Kidney (tissue), 14 donors: ENCODE measurements around the gene ST6GAL1. TPM values are rescaled to one million over a fixed set of nuclear protein-coding genes. Genes with fewer than 3 reads are reported as not detected.

Experiments
- DNase-seq, 5 donors: peaks; one replicate each; pipeline ENCODE4 v3.0.0-alpha.2; 2013 to 2020
- FAIRE-seq: peaks from 2 replicates; lab custom pipeline; 2012; peaks lifted over from hg19 to GRCh38; lab: Jason Lieb, UNC
- H3K27ac ChIP-seq, 2 donors: one replicate each; pipeline ENCODE4 v1.7.0; 2013; ENCODE audit warnings: low read depth in 2 of 2, low read length in 2 of 2, inconsistent platforms in 1 of 2
- H3K27me3 ChIP-seq: one replicate; pipeline ENCODE4 v1.7.1; 2013; ENCODE audit warnings: low read length, inconsistent platforms; ENCODE audit not compliant: control insufficient read depth, insufficient read depth
- H3K36me3 ChIP-seq, 3 donors: one replicate each; pipeline versions ENCODE4 v1.7.0 to v1.7.1; 2013; ENCODE audit warnings: low read length in 3 of 3, control low read depth in 1 of 3, inconsistent platforms in 1 of 3; ENCODE audit not compliant: insufficient read depth in 3 of 3, control insufficient read depth in 2 of 3
- H3K4me1 ChIP-seq, 3 donors: one replicate each; pipeline versions ENCODE4 v1.7.0 to v1.7.1; 2013; ENCODE audit warnings: low read length in 3 of 3, inconsistent platforms in 1 of 3, low read depth in 1 of 3; ENCODE audit not compliant: control insufficient read depth in 2 of 3, insufficient read depth in 2 of 3
- H3K4me3 ChIP-seq, 3 donors: one replicate each; pipeline versions ENCODE4 v1.7.0 to v1.8.1; 2013; ENCODE audit warnings: low read length in 3 of 3, control low read depth in 1 of 3, inconsistent platforms in 1 of 3
- H3K9ac ChIP-seq, 3 donors: one replicate each; pipeline versions ENCODE4 v1.7.0 to v1.7.1; 2013; ENCODE audit warnings: low read length in 3 of 3, control low read depth in 1 of 3, inconsistent platforms in 1 of 3
- H3K9me3 ChIP-seq, 3 donors: one replicate each; pipeline versions ENCODE4 v1.7.0 to v1.7.1; 2013; ENCODE audit warnings: low read length in 3 of 3, control low read depth in 1 of 3, inconsistent platforms in 1 of 3; ENCODE audit not compliant: control insufficient read depth in 2 of 3, insufficient read depth in 1 of 3
- CTCF ChIP-seq: IDR thresholded peaks from 3 replicates; pipeline ENCODE4 v1.5.1; 2012; ENCODE audit warnings: mild to moderate bottlenecking, moderate library complexity, borderline replicate concordance; ENCODE audit not compliant: insufficient read depth; ENCODE audit errors: extremely low read depth
- intact Hi-C: fragments of 100-400 bp; cut with DNase I; formaldehyde crosslinking; loops from one replicate; pipeline ENCODE4 v1.11.1; 2022
- polyA plus RNA-seq: library from polyadenylated mRNA; stranded (reverse); fragments of 350-450 nt; fragmentation: Illumina TruSeq; extraction: RNeasy Lipid Tissue Mini Kit (QIAGEN cat#74804); gene quantifications from one replicate; pipeline ENCODE4 v1.2.3, GENCODE V29; 2014; ENCODE audit warnings: low read depth, low replicate concordance; ENCODE audit not compliant: insufficient read depth
- total RNA-seq: library from RNA; stranded (reverse); fragmentation: NEBNext Ultra II Directional; extraction: Animal tissue kit (Norgen Biotek cat#: 25700); gene quantifications from one replicate; pipeline ENCODE4 v1.2.1, GENCODE V29; 2021
- donor health status: control.
- donor health status: control.
- donor health status: control.
- donor health status: control.
- donor health status: control.
- donor health status: DM: yes; HTN: yes; CAD: no.
- donor health status: Normal renal cell carcinoma (clear cell type).

ST6GAL1 gene
- total and polyA plus RNA-seq, 2 donors from 2014 or later, result 62.6 to 236 TPM

DNA sequence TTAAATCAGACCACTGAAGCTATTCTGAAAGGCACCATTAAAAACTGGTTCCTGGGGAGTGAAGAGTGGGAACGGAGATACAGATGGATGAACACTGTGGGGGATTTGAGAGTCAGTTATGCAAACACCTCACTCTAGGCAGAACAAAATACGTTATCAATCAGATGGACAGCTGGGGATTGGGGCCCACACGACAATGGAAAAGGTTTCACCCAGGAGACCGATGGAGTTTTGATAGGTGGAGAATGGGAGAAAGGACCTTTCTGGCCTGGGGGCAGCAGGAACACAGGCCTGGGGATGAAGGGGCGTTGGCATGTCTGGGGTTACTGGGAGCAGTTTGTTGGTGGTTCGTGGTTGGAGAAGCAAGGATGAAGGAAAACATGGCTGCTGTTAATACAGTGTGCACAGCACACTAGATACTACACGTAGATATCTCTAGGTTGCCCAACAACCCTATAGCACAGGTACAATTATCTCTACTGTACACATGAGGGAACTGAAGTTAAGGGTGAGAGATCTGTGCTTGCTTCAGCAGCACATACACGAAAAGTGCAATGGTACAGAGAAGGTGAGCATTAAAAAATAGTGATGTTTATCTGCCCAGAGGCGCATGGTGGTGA, 16.5 kb downstream of the ST6GAL1 start:
- no peak for TF ChIP-seq CTCF
- no peak overlapping the region for H3K27ac ChIP-seq
- intact Hi-C loops, result no loop called here
- H3K9ac ChIP-seq, result no peak overlapping the region
- H3K27me3 ChIP-seq, result no peaks in the 10 kb centered on the region
- H3K4me1 ChIP-seq, result peaks cover 0 to 9% (median 4%) of the 10 kb centered on the region in 3 donors
- DNase-seq, result peak in 1 of 5 donors; percentile 31
- no peak for FAIRE-seq
- H3K4me3 ChIP-seq, result no peak overlapping the region
- H3K36me3 ChIP-seq, result no peaks in the 10 kb centered on the region
- no peaks in the 10 kb centered on the region for H3K9me3 ChIP-seq

- no peak overlapping the region for H3K27ac ChIP-seq
- no peaks in the 10 kb centered on the region for H3K27me3 ChIP-seq
- H3K9ac ChIP-seq, result no peak overlapping the region
- H3K36me3 ChIP-seq, result no peaks in the 10 kb centered on the region
- H3K4me3 ChIP-seq, result no peak overlapping the region
- intact Hi-C loops, result no loop called here
- FAIRE-seq, result no peak
- peaks cover 0 to 9% (median 4%) of the 10 kb centered on the region in 3 donors for H3K4me1 ChIP-seq
- no peaks in the 10 kb centered on the region for H3K9me3 ChIP-seq
- no peak for TF ChIP-seq CTCF
- no peak for DNase-seq
Measured at GRCh38 chr3:186949281-186949982, 19.1 kb downstream of the ST6GAL1 start.

GRCh38 chr3:186950402-186951093, 20.2 kb downstream of the ST6GAL1 start:
- H3K27me3 ChIP-seq, result no peaks in the 10 kb centered on the region
- FAIRE-seq, result no peak
- intact Hi-C loops, result no loop called here
- H3K4me1 ChIP-seq, result peaks cover 0 to 9% (median 4%) of the 10 kb centered on the region in 3 donors
- TF ChIP-seq CTCF, result no peak
- H3K9ac ChIP-seq, result no peak overlapping the region
- no peak overlapping the region for H3K27ac ChIP-seq
- H3K9me3 ChIP-seq, result no peaks in the 10 kb centered on the region
- no peak overlapping the region for H3K4me3 ChIP-seq
- DNase-seq, result no peak
- no peaks in the 10 kb centered on the region for H3K36me3 ChIP-seq
